ENCODE results near the gene TAP2.

TAP2 gene

DNA sequence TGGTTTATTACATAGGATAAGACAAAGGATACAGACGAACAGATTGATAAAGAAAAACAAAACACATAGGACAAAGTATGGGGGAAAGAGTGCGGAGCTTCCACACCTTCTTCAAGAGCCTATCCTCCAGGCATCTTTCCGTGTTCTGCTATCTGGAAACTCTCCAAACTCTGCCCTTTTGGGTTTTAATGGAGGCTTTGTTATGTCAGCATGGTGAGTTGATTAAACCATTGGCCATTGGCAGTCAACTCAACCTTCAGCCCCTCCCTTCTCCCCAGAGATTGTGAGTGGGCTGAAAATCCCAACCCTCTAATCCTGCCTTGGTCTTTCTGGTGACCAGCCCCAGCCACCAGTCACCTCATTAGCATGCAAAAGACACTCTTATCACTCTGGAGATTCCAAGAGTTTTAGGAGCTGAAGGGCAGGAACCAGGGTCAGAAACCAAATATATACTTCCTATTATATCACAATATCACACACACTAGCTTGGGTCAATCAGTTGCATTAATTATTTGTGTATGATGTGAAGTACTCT lies 45.6 kb downstream of the TAP2 start:
- no peak for DNase-seq (ENCODE audit: low read depth in 2 of 2)

DNA sequence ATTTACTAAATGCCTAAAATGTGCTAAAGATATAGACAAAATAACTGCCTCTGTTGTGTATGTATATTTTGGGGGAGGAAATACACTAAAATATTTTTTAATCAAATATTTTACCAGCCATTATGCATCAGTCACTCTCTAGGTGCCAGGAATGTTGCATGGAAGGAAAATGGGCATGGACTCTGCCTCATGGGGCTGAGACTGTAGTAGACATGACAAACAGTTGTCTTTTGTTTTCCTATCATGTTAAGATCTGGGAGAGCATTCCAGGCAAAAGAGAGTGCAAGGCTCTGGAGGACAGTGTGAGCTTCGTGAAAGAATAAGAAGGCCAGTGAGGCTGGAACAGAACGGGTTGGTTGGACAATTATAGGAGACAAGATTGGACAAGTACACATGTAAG lies 48.2 kb downstream of the TAP2 start:
- DNase-seq (ENCODE audit: low read depth in 2 of 2): no peak
